Thymus (tissue), 11 donors: ENCODE data around the gene MDN1. TPM values are rescaled to one million over a fixed set of nuclear protein-coding genes. Genes with fewer than 3 reads are reported as not detected.

Source experiments
- DNase-seq, 9 donors: peaks; one replicate each; pipeline ENCODE4 v3.0.0-alpha.2; 2013; ENCODE audit warnings: low spot score in 9 of 9, low read depth in 6 of 9, missing footprints in 1 of 9
- H3K27ac ChIP-seq, 2 donors: one replicate each; pipeline ENCODE4 v1.5.1; 2013; ENCODE audit warnings: control low read depth in 1 of 2, low read depth in 1 of 2, low read length in 1 of 2, mild to moderate bottlenecking in 1 of 2, moderate library complexity in 1 of 2
- H3K27me3 ChIP-seq, 2 donors: one replicate each; pipeline ENCODE4 v1.5.1; 2013; ENCODE audit warnings: low read length in 1 of 2; ENCODE audit not compliant: control insufficient read depth in 2 of 2, insufficient read depth in 1 of 2
- H3K36me3 ChIP-seq, 2 donors: one replicate each; pipeline ENCODE4 v1.5.1; 2013; ENCODE audit warnings: low read length in 1 of 2, mild to moderate bottlenecking in 1 of 2, moderate library complexity in 1 of 2; ENCODE audit not compliant: control insufficient read depth in 2 of 2, insufficient read depth in 2 of 2
- H3K4me1 ChIP-seq, 2 donors: one replicate each; pipeline ENCODE4 v1.5.1; 2013; ENCODE audit warnings: low read length in 2 of 2; ENCODE audit not compliant: control insufficient read depth in 2 of 2, insufficient read depth in 2 of 2
- H3K4me3 ChIP-seq, 2 donors: one replicate each; pipeline ENCODE4 v1.5.1; 2013; ENCODE audit warnings: low read length in 2 of 2, control low read depth in 1 of 2, mild to moderate bottlenecking in 1 of 2
- H3K9me3 ChIP-seq, 2 donors: one replicate each; pipeline ENCODE4 v1.5.1; 2013; ENCODE audit warnings: low read length in 1 of 2, mild to moderate bottlenecking in 1 of 2; ENCODE audit not compliant: control insufficient read depth in 2 of 2, insufficient read depth in 1 of 2
- WGBS: extraction: QIAGEN DNeasy Blood & Tissue Kit; methylation state at CpG from one replicate; pipeline ENCODE4 v1.1.7; 2013; 5-methylcytosine and 5-hydroxymethylcytosine counted together
- polyA plus RNA-seq: library from polyadenylated mRNA; stranded (reverse); fragments of 200-250 nt; gene quantifications from one replicate; pipeline ENCODE4 v1.2.3, GENCODE V29; 2013
- total RNA-seq: library from RNA; stranded (reverse); fragments of 120-200 nt; gene quantifications from one replicate; pipeline ENCODE4 v1.2.4, GENCODE V29; 2013
- donor health status: healthy.

MDN1 gene
- total and polyA plus RNA-seq, 2 donors = 15.1 to 37.6 TPM

DNA sequence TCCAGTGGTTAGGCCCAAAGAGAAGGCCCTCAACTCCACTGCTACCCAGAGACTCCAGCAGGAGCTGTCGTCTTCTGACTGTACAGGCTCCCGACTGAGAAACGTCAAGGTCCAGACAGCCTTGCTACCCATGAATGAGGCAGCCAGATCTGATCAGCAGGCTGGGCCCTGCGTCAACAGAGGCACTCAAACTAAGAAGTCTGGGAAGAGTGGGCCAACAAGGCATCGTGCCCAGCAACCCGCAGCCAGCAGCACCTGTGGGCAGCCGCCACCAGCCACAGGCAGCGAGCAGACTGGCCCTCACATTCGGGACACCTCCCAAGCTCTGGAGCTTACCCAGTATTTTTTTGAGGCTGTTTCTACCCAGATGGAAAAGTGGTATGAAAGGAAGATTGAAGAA, 189.1 kb downstream of the MDN1 start:
- H3K36me3 ChIP-seq = peaks cover 0 to 3% of the 10 kb centered on the region in 2 donors
- WGBS = 98% methylated on average over 9 of the region's 9 CpGs

DNA sequence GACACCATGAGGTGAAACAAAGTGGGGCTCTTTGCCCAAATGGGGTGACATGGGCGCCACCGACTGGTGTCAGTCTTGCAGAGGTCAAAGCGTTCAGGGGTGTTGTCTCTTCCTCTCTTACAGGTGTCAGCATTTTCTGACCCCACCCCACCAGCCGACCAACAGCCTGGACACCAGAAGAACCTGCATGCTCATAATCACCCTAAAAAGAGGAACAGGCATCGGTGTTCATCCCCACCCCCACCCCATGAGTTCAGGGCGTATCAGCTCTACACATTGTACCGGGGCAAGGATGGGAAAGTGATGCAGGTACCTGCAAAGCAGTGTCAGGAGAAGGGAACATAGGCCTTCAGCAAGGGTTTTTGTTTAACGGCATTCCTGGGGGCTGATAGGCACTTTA, 195.8 kb downstream of the MDN1 start:
- no peaks in the 10 kb centered on the region for H3K4me1 ChIP-seq
- no peak overlapping the region for H3K4me3 ChIP-seq
- WGBS = 94% methylated on average over 8 of the region's 8 CpGs
- no peak for DNase-seq
- H3K9me3 ChIP-seq = no peaks in the 10 kb centered on the region
- no peaks in the 10 kb centered on the region for H3K36me3 ChIP-seq
- H3K27me3 ChIP-seq = no peaks in the 10 kb centered on the region
- H3K27ac ChIP-seq = no peak overlapping the region

More for the DNA sequence above, 189.1 kb downstream of the MDN1 start:
- no peak overlapping the region for H3K27ac ChIP-seq
- no peaks in the 10 kb centered on the region for H3K9me3 ChIP-seq
- H3K4me3 ChIP-seq = no peak overlapping the region
- DNase-seq = no peak
- H3K4me1 ChIP-seq = no peaks in the 10 kb centered on the region
- H3K27me3 ChIP-seq = no peaks in the 10 kb centered on the region

DNA sequence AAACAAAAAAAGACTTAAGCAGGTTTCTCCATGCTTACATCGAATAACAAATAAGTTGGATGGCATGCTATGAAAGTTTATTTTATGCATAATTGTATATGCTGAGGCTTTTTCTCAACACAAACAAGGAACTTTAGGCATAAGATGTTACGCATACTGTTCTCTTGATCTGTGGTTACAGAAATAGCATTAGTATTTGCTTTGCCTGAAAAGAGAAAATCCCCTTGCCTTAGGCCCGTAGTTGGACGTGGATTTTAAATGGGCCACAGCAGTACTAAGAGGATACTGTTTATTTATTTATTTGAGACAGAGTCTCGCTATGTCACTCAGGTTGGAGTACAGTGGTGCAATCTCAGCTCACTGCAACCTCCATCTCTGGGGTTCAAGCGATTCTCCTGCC, 200.0 kb downstream of the MDN1 start:
- H3K27ac ChIP-seq = no peak overlapping the region
- H3K36me3 ChIP-seq = no peaks in the 10 kb centered on the region
- WGBS = 97% methylated on average over 6 of the region's 6 CpGs
- H3K27me3 ChIP-seq = no peaks in the 10 kb centered on the region
- no peak for DNase-seq
- H3K4me1 ChIP-seq = no peaks in the 10 kb centered on the region
- no peak overlapping the region for H3K4me3 ChIP-seq
- no peaks in the 10 kb centered on the region for H3K9me3 ChIP-seq

DNA sequence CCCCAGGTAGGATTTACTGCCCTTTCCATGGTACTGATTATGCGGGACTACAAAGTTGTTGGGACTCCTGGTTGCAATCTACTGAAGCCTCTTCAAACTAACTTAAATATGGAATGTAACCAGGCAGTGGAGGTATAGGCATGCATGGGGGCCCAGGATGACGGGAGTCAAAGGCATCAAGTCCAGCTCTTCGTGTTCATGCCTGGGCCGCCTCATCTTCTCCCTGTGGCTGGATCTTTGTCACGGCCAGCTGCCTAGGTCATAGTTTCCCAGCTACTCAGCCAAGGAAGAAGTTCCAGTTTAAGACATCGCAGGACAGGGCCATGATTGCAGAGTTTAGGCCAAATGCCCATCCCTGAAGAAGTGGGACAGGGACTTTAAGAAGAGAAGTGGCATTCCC, 201.6 kb downstream of the MDN1 start:
- no peaks in the 10 kb centered on the region for H3K4me1 ChIP-seq
- H3K9me3 ChIP-seq = no peaks in the 10 kb centered on the region
- no peak overlapping the region for H3K4me3 ChIP-seq
- H3K27me3 ChIP-seq = no peaks in the 10 kb centered on the region
- H3K36me3 ChIP-seq = no peaks in the 10 kb centered on the region
- H3K27ac ChIP-seq = no peak overlapping the region
- DNase-seq = no peak
- WGBS = 98% methylated on average over 6 of the region's 6 CpGs

- no peak for DNase-seq
- 88% methylated on average over 5 of the region's 5 CpGs for WGBS
- H3K36me3 ChIP-seq = no peaks in the 10 kb centered on the region
- no peaks in the 10 kb centered on the region for H3K9me3 ChIP-seq
- no peaks in the 10 kb centered on the region for H3K27me3 ChIP-seq
- no peaks in the 10 kb centered on the region for H3K4me1 ChIP-seq
- H3K4me3 ChIP-seq = no peak overlapping the region
- H3K27ac ChIP-seq = no peak overlapping the region
These were observed 203.1 kb downstream of the MDN1 start for GRCh38 chr6:89616531-89616930.

DNA sequence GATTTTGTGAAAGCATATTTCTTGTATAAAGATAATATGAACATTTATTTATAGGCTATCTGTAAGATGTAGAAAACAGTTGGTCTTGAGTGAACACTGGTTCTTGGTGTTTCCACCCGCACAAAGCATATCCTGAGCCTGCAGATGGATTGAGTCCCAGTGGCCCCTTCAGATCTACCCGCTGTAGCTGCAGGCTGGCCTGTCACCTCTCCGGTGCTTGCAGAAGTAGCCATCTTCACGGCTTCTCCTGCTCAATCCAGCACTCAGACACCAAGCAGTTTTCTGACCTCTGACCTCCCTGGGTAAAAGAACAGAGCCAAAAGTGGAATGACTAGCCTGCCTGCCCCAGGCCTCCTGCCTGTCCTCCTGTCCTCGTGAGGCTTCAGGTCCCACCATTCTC, 203.7 kb downstream of the MDN1 start:
- Histone ChIP-seq H3K27ac (no peak overlapping the region), H3K9me3 (no peaks in the 10 kb centered on the region), H3K4me1 (no peaks in the 10 kb centered on the region), H3K36me3 (no peaks in the 10 kb centered on the region), H3K27me3 (no peaks in the 10 kb centered on the region), H3K4me3 (no peak overlapping the region)
- DNase-seq = no peak
- 98% methylated on average over 5 of the region's 5 CpGs for WGBS

DNA sequence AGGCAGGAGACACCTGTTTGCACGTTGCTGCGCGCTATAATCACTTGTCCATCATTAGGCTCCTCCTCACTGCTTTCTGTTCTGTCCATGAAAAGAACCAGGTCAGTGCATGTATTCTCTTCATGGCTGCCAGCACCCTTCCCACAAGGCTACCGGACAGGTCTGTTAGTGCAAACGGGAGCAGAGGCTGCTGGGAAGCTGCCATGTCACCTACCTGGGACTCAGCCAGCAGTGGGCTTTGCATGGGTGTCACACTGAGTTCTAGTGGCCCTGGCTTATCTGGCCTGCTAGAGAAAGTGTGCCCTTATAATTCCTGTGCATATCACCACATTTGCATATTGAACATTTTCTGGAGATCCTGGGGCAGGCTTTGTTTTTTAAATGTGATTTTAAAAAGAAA, 205.8 kb downstream of the MDN1 start:
- DNase-seq = no peak
- 96% methylated on average over 5 of the region's 5 CpGs for WGBS
- Histone ChIP-seq H3K36me3 (no peaks in the 10 kb centered on the region), H3K4me1 (no peaks in the 10 kb centered on the region), H3K27ac (no peak overlapping the region), H3K4me3 (no peak overlapping the region), H3K9me3 (no peaks in the 10 kb centered on the region), H3K27me3 (no peaks in the 10 kb centered on the region)

DNA sequence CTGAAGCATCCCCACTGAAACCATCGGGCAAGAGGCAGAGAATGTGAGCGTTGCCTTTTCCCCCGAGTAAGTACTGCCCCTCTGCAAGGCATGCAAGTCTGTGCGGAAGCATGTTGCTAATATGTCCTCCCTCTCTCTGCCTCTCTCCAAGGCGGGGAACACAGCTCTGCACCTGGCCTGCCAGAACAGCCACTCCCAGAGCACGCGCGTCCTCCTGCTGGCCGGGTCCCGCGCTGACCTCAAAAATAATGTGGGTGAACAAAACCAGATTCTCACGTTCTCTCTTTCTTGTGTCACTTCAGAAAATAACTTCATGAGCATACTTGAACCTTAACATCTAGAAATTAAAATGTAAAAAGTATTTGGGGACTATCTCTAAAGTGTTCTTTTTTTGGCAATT, 207.5 kb downstream of the MDN1 start:
- Histone ChIP-seq H3K36me3 (no peaks in the 10 kb centered on the region), H3K4me1 (no peaks in the 10 kb centered on the region), H3K9me3 (no peaks in the 10 kb centered on the region), H3K27me3 (no peaks in the 10 kb centered on the region), H3K27ac (no peak overlapping the region), H3K4me3 (no peak overlapping the region)
- DNase-seq = peak in 1 of 9 donors; percentile 8
- 93% methylated on average over 12 of the region's 12 CpGs for WGBS

- no peaks in the 10 kb centered on the region for H3K36me3 ChIP-seq
- no peaks in the 10 kb centered on the region for H3K9me3 ChIP-seq
- no peaks in the 10 kb centered on the region for H3K4me1 ChIP-seq
- H3K27me3 ChIP-seq = no peaks in the 10 kb centered on the region
- no peak overlapping the region for H3K4me3 ChIP-seq
- DNase-seq = no peak
- no peak overlapping the region for H3K27ac ChIP-seq
These were observed 207.9 kb downstream of the MDN1 start for GRCh38 chr6:89611666-89612065.

GRCh38 chr6:89610149-89610642, 209.4 kb downstream of the MDN1 start:
- DNase-seq = peak; percentile 26 to 81 (median 57)
- 61% methylated on average over 11 of the region's 11 CpGs for WGBS
- Histone ChIP-seq H3K4me3 (no peak overlapping the region), H3K9me3 (no peaks in the 10 kb centered on the region), H3K4me1 (no peaks in the 10 kb centered on the region), H3K27me3 (no peaks in the 10 kb centered on the region), H3K36me3 (no peaks in the 10 kb centered on the region), H3K27ac (no peak overlapping the region)
